ENCODE data around the gene SCN9A. TPM values are rescaled to one million over a fixed set of nuclear protein-coding genes. Genes with fewer than 3 reads are reported as not detected.

The SCN9A gene
- total RNA-seq, 1 experiment from 2014 or later, result 1.3 TPM

DNA sequence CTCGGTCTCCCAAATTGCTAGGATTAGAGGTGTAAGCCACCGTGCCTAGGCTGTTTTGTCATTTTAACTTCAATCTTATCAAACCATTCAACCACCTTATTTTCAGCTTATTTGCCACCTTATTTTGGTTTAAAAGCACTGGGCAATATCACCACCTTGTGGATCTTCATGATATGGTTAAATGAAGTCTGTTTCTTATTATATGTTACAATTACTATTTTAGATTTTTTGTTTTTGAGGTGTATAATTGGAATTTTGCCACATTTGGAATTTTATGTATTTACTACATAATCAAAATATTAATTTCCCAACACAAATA is 43.8 kb upstream of the SCN9A start:
- H3K56ac ChIP-seq (ENCODE audit: insufficient read length, low read depth, low read length), result no peak overlapping the region
- WGBS (ENCODE audit: extremely low coverage, insufficient read length, low lambda C conversion rate), result no CpG with 5 or more reads among the region's 2 CpGs
- Mint-ChIP-seq H3K27ac (no peak overlapping the region), H3K4me1 (no peaks in the 10 kb centered on the region), H3K9me3 (no peaks in the 10 kb centered on the region), H3K27me3 (ENCODE audit: low read depth) (no peaks in the 10 kb centered on the region), H3K36me3 (ENCODE audit: insufficient read depth in 1 of 3, low read depth in 3 of 3) (no peaks in the 10 kb centered on the region), H3K4me3 (no peak overlapping the region)
- no peaks in the 10 kb centered on the region for H3K79me1 ChIP-seq (ENCODE audit: insufficient read depth, low read depth, low read length, poor library complexity, severe bottlenecking)
- no peak overlapping the region for H3K27ac ChIP-seq (ENCODE audit: insufficient read length, low read depth, low read length)
- H2BK5ac ChIP-seq (ENCODE audit: insufficient read length, low read length), result no peak overlapping the region
- no peak overlapping the region for H3T11ph ChIP-seq (ENCODE audit: low read length)
- H3K14ac ChIP-seq (ENCODE audit: insufficient read depth, low read length), result no peak overlapping the region
- H3K4ac ChIP-seq (ENCODE audit: low read depth, low read length), result no peak overlapping the region
- H2BK12ac ChIP-seq (ENCODE audit: insufficient read length, low read depth, low read length), result no peak overlapping the region
- H3K9ac ChIP-seq (ENCODE audit: extremely low read depth, insufficient read length, low read length), result no peak overlapping the region
- no peak for DNase-seq
- H3K79me2 ChIP-seq (ENCODE audit: insufficient read depth, low read length), result no peaks in the 10 kb centered on the region
- no peaks in the 10 kb centered on the region for H3K9me3 ChIP-seq (ENCODE audit: control insufficient read depth, low read depth, low read length)
- no peak overlapping the region for H4K5ac ChIP-seq (ENCODE audit: insufficient read length, low read depth, low read length)
- H2BK20ac ChIP-seq (ENCODE audit: low read depth, low read length, poor library complexity, severe bottlenecking), result no peak overlapping the region
- no peak overlapping the region for H4K8ac ChIP-seq (replicated peaks; ENCODE audit: insufficient read length, low read depth, low read length)
- H2BK15ac ChIP-seq (ENCODE audit: low read depth, low read length), result no peak overlapping the region
- H3K18ac ChIP-seq (ENCODE audit: insufficient read length, low read depth, low read length), result no peak overlapping the region
- no peaks in the 10 kb centered on the region for H3K4me1 ChIP-seq (ENCODE audit: insufficient read depth, low read length)
- no peak overlapping the region for H2BK120ac ChIP-seq (ENCODE audit: low read depth, low read length, poor library complexity, severe bottlenecking)
- H3K4me2 ChIP-seq (ENCODE audit: insufficient read depth, insufficient read length, low read length), result no peak overlapping the region
- H2AFZ ChIP-seq (ENCODE audit: low read length), result peak overlapping the region; percentile 56
- no peaks in the 10 kb centered on the region for H4K20me1 ChIP-seq (ENCODE audit: control insufficient read depth, insufficient read depth, insufficient read length)
- no peak overlapping the region for H4K91ac ChIP-seq (ENCODE audit: insufficient read length, low read depth, low read length)
- no peaks in the 10 kb centered on the region for H3K23me2 ChIP-seq (ENCODE audit: insufficient read length, low read depth, low read length, poor library complexity, severe bottlenecking)
- TF ChIP-seq, protein P1, sequence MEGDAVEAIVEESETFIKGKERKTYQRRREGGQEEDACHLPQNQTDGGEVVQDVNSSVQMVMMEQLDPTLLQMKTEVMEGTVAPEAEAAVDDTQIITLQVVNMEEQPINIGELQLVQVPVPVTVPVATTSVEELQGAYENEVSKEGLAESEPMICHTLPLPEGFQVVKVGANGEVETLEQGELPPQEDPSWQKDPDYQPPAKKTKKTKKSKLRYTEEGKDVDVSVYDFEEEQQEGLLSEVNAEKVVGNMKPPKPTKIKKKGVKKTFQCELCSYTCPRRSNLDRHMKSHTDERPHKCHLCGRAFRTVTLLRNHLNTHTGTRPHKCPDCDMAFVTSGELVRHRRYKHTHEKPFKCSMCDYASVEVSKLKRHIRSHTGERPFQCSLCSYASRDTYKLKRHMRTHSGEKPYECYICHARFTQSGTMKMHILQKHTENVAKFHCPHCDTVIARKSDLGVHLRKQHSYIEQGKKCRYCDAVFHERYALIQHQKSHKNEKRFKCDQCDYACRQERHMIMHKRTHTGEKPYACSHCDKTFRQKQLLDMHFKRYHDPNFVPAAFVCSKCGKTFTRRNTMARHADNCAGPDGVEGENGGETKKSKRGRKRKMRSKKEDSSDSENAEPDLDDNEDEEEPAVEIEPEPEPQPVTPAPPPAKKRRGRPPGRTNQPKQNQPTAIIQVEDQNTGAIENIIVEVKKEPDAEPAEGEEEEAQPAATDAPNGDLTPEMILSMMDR (conservative IDR thresholded peaks at IDR 0.05), result peak; percentile 69
- no peaks in the 10 kb centered on the region for H3K27me3 ChIP-seq (ENCODE audit: insufficient read depth, low read length)
- H2AK5ac ChIP-seq (ENCODE audit: insufficient read length, low read length), result no peak overlapping the region
- H3K23ac ChIP-seq (ENCODE audit: insufficient read length, low read depth, low read length), result no peak overlapping the region

Measured in H9 (cell line).